WI38 (cell line): ENCODE measurements around the gene COLGALT1.
"Not testable (repeated sequence)": the region's sequence is repeated elsewhere in the genome, so short reads cannot be mapped to it uniquely, and the experiment has no call there.

Source experiments
- H3K4me3 ChIP-seq: 2 replicates; pipeline ENCODE4 v1.5.1; 2011; ENCODE audit warnings: low read depth, mild to moderate bottlenecking, control low read depth, low read length
- TF ChIP-seq, protein P1 (sequence below): IDR thresholded peaks from 2 replicates; pipeline ENCODE4 v1.5.1; 2012; ENCODE audit warnings: low read depth, mild to moderate bottlenecking, control low read depth, low read length

The COLGALT1 gene

DNA sequence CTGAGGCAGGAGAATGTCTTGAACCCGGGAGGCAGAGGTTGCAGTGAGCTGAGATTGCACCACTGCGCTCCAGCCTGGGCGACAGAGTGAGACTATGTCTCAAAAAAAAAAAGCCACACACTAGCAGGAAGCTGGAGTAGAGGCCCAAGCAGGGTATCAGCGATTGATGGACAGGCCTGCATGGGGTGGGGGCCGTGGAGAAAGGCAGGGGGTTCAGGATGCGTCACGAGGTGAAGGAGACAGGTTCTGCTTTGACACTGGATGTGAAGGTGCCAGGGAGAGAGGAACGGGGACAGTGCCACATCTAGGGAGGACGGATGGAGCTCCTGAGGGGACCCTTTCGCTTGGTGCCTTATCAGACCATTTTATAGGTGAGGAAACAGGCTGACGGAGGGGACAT lies 7.1 kb downstream of the COLGALT1 start:
- no peak overlapping the region for H3K4me3 ChIP-seq
- TF ChIP-seq, protein P1, sequence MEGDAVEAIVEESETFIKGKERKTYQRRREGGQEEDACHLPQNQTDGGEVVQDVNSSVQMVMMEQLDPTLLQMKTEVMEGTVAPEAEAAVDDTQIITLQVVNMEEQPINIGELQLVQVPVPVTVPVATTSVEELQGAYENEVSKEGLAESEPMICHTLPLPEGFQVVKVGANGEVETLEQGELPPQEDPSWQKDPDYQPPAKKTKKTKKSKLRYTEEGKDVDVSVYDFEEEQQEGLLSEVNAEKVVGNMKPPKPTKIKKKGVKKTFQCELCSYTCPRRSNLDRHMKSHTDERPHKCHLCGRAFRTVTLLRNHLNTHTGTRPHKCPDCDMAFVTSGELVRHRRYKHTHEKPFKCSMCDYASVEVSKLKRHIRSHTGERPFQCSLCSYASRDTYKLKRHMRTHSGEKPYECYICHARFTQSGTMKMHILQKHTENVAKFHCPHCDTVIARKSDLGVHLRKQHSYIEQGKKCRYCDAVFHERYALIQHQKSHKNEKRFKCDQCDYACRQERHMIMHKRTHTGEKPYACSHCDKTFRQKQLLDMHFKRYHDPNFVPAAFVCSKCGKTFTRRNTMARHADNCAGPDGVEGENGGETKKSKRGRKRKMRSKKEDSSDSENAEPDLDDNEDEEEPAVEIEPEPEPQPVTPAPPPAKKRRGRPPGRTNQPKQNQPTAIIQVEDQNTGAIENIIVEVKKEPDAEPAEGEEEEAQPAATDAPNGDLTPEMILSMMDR: no peak

DNA sequence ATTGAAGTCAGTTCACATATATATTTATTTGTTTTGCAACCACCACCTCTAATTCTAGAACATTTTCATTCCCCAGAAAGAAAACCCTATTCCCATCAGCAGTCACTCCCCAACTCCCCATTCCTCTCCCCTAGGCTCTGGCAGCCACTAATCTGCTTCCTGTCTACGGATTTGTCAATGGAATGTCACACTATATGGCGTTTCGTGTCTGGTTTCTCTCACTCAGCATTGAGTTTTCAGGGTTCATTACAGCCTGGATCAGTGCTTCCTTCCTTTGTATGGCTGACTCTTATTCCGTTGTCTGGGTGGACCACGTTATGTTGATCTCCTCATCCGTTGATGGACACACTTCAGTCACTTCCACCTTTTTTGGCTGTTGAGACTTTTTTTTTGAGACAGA lies 9.3 kb downstream of the COLGALT1 start:
- no peak overlapping the region for H3K4me3 ChIP-seq
- TF ChIP-seq, protein P1: no peak

DNA sequence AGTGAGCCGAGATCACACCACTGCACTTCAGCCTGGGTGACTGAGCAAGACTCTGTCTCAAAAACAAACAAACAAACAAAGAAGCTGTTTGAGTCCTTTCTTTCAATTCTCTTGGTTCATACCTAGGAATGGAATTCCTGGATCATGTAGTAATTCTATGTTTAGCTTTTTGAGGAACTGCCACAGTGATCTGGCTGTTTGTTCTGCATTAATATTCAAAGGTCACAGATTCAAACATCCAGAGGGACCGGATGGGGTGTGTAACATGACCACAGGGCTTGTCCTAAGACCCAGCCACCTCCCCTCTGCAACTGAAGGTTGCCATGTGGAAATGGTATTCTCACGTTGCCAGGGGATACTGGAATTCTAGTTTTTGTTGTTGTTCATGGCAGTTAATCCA lies 10.2 kb downstream of the COLGALT1 start:
- TF ChIP-seq, protein P1: no peak
- no peak overlapping the region for H3K4me3 ChIP-seq

DNA sequence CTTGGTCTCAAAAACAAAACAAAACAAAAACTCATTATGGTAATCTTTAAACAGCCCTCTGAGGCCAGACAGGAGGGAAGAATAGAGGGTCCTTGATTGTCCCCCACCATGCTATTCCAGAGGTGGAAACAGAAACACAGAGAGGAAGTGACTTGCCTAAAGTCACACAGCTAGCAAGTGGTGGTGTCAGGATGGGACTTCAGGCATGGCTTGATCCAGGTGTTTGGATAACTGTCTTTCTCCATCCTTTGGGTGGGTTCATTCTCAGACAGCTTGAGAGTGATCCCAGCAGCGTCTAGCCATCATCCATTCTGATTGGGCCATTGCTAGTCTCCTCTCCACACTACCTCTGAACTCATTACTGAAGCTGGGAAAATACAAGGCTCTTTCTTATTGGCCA lies 12.5 kb downstream of the COLGALT1 start:
- H3K4me3 ChIP-seq: no peak overlapping the region
- TF ChIP-seq, protein P1: no peak

DNA sequence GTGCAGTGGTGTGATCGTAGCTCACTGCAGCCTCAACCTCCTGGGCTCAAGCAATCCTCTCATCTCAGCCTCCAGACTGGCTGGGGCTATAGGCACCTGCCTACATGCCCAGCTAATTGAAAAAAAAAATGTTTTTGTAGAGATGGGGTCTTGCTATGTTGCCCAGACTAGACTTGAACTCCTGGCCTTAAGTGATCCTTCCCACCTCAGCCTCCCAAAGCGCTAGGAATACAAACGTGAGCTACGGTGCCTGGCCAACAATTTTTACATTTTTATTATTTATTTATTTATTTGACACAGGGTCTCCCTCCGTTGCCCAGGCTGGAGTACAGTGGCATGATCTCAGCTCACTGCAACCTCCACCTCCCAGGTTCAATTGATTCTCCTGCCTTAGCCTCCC lies 14.8 kb downstream of the COLGALT1 start:
- not testable (repeated sequence) for H3K4me3 ChIP-seq

DNA sequence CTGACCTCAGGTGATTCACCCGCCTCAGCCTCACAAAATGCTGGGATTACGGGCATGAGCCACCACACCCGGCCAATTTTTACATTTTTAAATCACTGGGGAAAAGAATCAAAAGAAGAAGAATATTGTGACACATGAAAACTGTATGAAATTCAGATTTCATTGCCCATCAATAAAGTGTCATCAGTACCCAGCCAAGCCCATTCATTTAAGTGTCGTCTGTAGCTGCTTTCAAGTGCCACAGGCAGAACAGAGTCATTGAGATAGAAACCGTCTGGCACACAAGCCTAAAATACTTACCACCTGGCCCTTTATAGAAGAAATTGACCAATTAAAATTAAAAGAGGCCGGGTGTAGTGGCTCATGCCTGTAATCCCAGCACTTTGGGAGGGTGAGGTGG lies 15.3 kb downstream of the COLGALT1 start:
- no peak overlapping the region for H3K4me3 ChIP-seq
- TF ChIP-seq, protein P1: no peak

DNA sequence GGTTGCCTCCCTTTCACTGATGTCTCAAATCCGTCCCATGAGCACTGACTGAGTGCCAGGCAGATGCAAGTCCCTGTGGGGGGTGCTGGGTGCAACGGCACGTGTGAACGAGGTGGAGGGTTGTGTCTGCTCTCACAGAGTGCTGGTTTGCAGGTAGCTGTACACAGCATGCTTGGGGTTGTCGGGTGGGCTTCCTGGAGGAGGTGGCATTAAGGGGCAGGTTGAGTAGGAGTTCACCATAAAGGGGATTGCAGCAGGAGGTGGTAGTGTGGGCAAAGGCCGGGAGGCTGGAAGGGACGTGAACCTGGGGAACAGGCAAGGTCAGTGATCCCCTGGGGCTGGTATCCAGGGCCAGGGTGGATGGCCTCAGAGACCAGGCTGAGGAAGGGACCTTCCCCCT lies 17.2 kb downstream of the COLGALT1 start:
- TF ChIP-seq, protein P1: no peak
- no peak overlapping the region for H3K4me3 ChIP-seq
